H1 (cell line): Measurements from ENCODE around the gene UBAP2.

Experiments
- CEBPB ChIP-seq: IDR thresholded peaks from 2 replicates; pipeline ENCODE4 v1.6.1; 2012; ENCODE audit warnings: low read depth, low read length
- CTCF ChIP-seq, 3 experiments: IDR thresholded peaks; 1 replicate in 2 of 3; 2 replicates in 1 of 3; pipeline versions ENCODE4 v1.5.1 to v1.6.1; 2011; ENCODE audit warnings: low read length in 3 of 3, mild to moderate bottlenecking in 3 of 3, inconsistent platforms in 2 of 3, low read depth in 1 of 3, moderate library complexity in 1 of 3; ENCODE audit not compliant: insufficient read depth in 1 of 3; ENCODE audit errors: control extremely low read depth in 1 of 3
- EP300 ChIP-seq, 2 experiments: IDR thresholded peaks; 1 replicate in 1 of 2; 2 replicates in 1 of 2; pipeline ENCODE4 v1.6.1; 2011 to 2012; ENCODE audit warnings: low read depth in 2 of 2, low read length in 2 of 2, mild to moderate bottlenecking in 2 of 2, borderline replicate concordance in 1 of 2, inconsistent platforms in 1 of 2, moderate library complexity in 1 of 2
- EZH2 ChIP-seq: fragments of 200-600 bp; sonication (generic); IDR thresholded peaks from 2 replicates; pipeline ENCODE4 v1.7.1; 2012; ENCODE audit warnings: low read depth, mild to moderate bottlenecking, moderate library complexity, low read length, inconsistent platforms; ENCODE audit not compliant: severe bottlenecking
- GABPA ChIP-seq: IDR thresholded peaks from 2 replicates; pipeline ENCODE4 v1.6.1; 2011; ENCODE audit warnings: mild to moderate bottlenecking, low read length, moderate library complexity, borderline replicate concordance; ENCODE audit not compliant: insufficient read depth
- GTF2F1 ChIP-seq: IDR thresholded peaks from 2 replicates; pipeline ENCODE4 v1.6.1; 2012; ENCODE audit warnings: low read depth, low read length, improper control_type of control experiment, borderline replicate concordance
- JUND ChIP-seq: IDR thresholded peaks from 2 replicates; pipeline ENCODE4 v1.6.1; 2011; ENCODE audit warnings: mild to moderate bottlenecking, improper control_type of control experiment, low read length
- SUZ12 ChIP-seq: fragments of 200-600 bp; sonication (generic); IDR thresholded peaks from 2 replicates; pipeline ENCODE4 v1.6.1; 2012; ENCODE audit warnings: mild to moderate bottlenecking, inconsistent platforms, low read length, moderate library complexity, mixed read lengths

- TF ChIP-seq CTCF (IDR thresholded peaks at IDR 0.05; ENCODE audit: control extremely low read depth in 1 of 3, insufficient read depth in 1 of 3, low read depth in 1 of 3, low read length in 3 of 3) (no peak), GABPA (no peak), CEBPB (no peak), EZH2 (no peak), EP300 (IDR thresholded peaks at IDR 0.05; ENCODE audit: borderline replicate concordance in 1 of 2, low read depth in 2 of 2, low read length in 2 of 2) (no peak), SUZ12 (no peak), JUND (no peak), GTF2F1 (no peak)
Observed at GRCh38 chr9:34079181-34079580, 30.5 kb upstream of the UBAP2 start.
